ENCODE results near the gene COL4A2.

GRCh38 chr13:110331362-110331761, 24.3 kb downstream of the COL4A2 start:
- TF ChIP-seq POLR2A (IDR thresholded peaks at IDR 0.05): no peak
- TF ChIP-seq, protein P1, sequence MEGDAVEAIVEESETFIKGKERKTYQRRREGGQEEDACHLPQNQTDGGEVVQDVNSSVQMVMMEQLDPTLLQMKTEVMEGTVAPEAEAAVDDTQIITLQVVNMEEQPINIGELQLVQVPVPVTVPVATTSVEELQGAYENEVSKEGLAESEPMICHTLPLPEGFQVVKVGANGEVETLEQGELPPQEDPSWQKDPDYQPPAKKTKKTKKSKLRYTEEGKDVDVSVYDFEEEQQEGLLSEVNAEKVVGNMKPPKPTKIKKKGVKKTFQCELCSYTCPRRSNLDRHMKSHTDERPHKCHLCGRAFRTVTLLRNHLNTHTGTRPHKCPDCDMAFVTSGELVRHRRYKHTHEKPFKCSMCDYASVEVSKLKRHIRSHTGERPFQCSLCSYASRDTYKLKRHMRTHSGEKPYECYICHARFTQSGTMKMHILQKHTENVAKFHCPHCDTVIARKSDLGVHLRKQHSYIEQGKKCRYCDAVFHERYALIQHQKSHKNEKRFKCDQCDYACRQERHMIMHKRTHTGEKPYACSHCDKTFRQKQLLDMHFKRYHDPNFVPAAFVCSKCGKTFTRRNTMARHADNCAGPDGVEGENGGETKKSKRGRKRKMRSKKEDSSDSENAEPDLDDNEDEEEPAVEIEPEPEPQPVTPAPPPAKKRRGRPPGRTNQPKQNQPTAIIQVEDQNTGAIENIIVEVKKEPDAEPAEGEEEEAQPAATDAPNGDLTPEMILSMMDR (IDR thresholded peaks at IDR 0.05 in 4 of 5, conservative IDR thresholded peaks at IDR 0.05 in 1 of 5): no peak
